Vagina (tissue), 2 donors: Measurements from ENCODE around the gene ACRBP. TPM values are rescaled to one million over a fixed set of nuclear protein-coding genes. Genes with fewer than 3 reads are reported as not detected.

ENCODE experiments used
- DNase-seq, 2 donors: peaks; one replicate each; pipeline ENCODE4 v3.0.0-alpha.2; 2017; ENCODE audit errors: extremely low spot score in 2 of 2
- H3K27ac ChIP-seq: fragments of 200-600 bp; sonication (generic); one replicate; pipeline ENCODE4 v1.5.1; 2019
- H3K27me3 ChIP-seq: fragments of 200-600 bp; sonication (generic); one replicate; pipeline ENCODE4 v1.5.1; 2019
- H3K36me3 ChIP-seq, 2 donors: fragments of 200-600 bp; sonication (generic); one replicate each; pipeline ENCODE4 v1.5.1; 2017 to 2019
- H3K4me1 ChIP-seq: fragments of 200-600 bp; sonication (generic); one replicate; pipeline ENCODE4 v1.5.1; 2019
- H3K4me3 ChIP-seq, 2 donors: fragments of 200-600 bp; sonication (generic); 1 replicate in 1 of 2; 2 replicates in 1 of 2; pipeline ENCODE4 v1.5.1; 2016 to 2019
- H3K9me3 ChIP-seq: fragments of 200-600 bp; sonication (generic); one replicate; pipeline ENCODE4 v1.5.1; 2019
- CTCF ChIP-seq, 3 experiments: fragments of 450-650 bp in 2 of 3; fragments of 200-600 bp in 1 of 3; sonication (generic) in 1 of 3; IDR thresholded peaks; one replicate each; pipeline ENCODE4 v1.5.1; 2017 to 2019; ENCODE audit warnings: antibody characterized with exemption in 3 of 3, mild to moderate bottlenecking in 2 of 3, moderate library complexity in 2 of 3
- POLR2A ChIP-seq, 2 donors: fragments of 450-650 bp; IDR thresholded peaks; one replicate each; pipeline ENCODE4 v1.6.1; 2017; ENCODE audit warnings: antibody characterized with exemption in 2 of 2, mild to moderate bottlenecking in 2 of 2, moderate library complexity in 2 of 2
- POLR2AphosphoS5 ChIP-seq, 2 donors: sonication (generic); formaldehyde crosslinking; IDR thresholded peaks; one replicate each; pipeline ENCODE4 v1.9.0; 2017; ENCODE audit warnings: antibody characterized with exemption in 2 of 2, mild to moderate bottlenecking in 2 of 2, low read depth in 1 of 2; ENCODE audit not compliant: insufficient read depth in 1 of 2
- intact Hi-C: fragments of 100-400 bp; cut with DNase I; formaldehyde crosslinking; loops from one replicate; pipeline ENCODE4 v1.15.1; 2023
- total RNA-seq: library from RNA; depleted of rRNA; stranded (reverse); fragments of >200 nt; gene quantifications from one replicate; pipeline ENCODE4 v1.2.3, GENCODE V29; 2016

The ACRBP gene
- total RNA-seq, 1 donor from 2014 or later: 0.74 TPM

- H3K4me1 ChIP-seq: peaks cover 33% of the 10 kb centered on the region
- no peaks in the 10 kb centered on the region for H3K9me3 ChIP-seq
- no peak for TF ChIP-seq POLR2A (IDR thresholded peaks at IDR 0.05)
- no peak for TF ChIP-seq POLR2AphosphoS5 (IDR thresholded peaks at IDR 0.05; ENCODE audit: insufficient read depth in 1 of 2, low read depth in 1 of 2)
- TF ChIP-seq CTCF (IDR thresholded peaks at IDR 0.05): no peak
- intact Hi-C loops: no loop called here
- no peak overlapping the region for H3K4me3 ChIP-seq
- H3K27ac ChIP-seq: no peak overlapping the region
- no peaks in the 10 kb centered on the region for H3K27me3 ChIP-seq
- no peak for DNase-seq
- no peaks in the 10 kb centered on the region for H3K36me3 ChIP-seq
Measured at GRCh38 chr12:6691473-6691872, 44.2 kb upstream of the ACRBP start.

DNA sequence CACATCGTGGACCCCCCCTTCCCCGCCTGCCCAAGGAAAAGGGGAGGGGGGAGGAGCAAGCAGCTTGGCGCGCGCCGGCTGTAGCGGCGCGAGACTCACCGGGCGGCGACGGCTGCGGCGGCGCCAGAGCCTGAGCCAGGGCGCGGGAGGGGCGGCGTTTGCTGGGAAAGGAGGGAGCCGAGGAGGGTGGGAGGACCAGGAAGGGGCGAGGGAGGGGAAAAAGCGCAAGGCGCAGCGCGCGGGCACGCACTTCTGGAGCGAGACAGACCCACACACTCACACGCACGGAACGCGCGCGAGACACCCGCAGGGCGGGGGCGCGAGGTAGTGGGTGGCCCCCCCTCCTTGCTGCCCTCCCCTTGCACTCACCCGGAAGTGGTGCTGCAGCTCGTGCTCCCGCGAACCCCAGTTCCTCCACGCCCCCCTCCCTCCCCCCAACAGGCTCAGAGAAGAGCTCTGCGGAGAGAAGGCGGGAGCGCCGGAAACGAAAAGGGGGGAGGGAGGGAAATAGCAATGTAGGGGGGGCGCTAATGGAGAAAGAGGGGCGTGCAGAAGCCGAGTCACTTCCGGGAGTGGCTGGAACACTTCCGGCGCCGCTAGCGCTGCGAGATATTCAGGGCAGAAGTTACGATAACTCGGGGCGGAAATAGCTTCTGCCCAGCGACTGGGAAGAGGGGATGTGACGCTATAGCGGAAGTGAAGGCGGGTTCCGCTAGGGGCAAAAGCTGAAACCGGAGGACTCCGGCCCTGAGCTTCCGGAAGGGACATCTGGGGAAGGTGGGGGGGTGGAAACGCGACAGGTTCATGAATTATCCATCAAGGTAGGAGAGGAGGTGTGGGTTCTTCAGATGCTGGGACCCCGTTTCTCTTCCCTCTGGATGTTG, 42.0 kb upstream of the ACRBP start, which contains the start of gene ZNF384:
ZNF384 (minus strand) TSS at position 377 of the 884 bp plus-strand sequence. CDS start 9,855 bp downstream, outside the sequence.
- intact Hi-C loops: loop anchor here (1.0 to 2.0 kb wide), 2 partner anchors 26 to 36 kb away; partner anchors contain the start of genes COPS7A and ING4
- DNase-seq: peak; percentile 99
- H3K4me1 ChIP-seq: peaks cover 38% of the 10 kb centered on the region
- H3K27ac ChIP-seq: peak within 1 kb of the TSS; percentile 88
- no peaks in the 10 kb centered on the region for H3K9me3 ChIP-seq
- TF ChIP-seq POLR2A (IDR thresholded peaks at IDR 0.05) (peak in 1 of 2 donors; percentile 28), CTCF (IDR thresholded peaks at IDR 0.05) (peak in 1 of 3 experiments; percentile 38), POLR2AphosphoS5 (IDR thresholded peaks at IDR 0.05; ENCODE audit: insufficient read depth in 1 of 2, low read depth in 1 of 2) (peak; percentile 92 to 98)
- H3K27me3 ChIP-seq: no peaks in the 10 kb centered on the region
- peak within 1 kb of the TSS; percentile 68 to 100 for H3K4me3 ChIP-seq
- no peaks in the 10 kb centered on the region for H3K36me3 ChIP-seq

- Histone ChIP-seq H3K9me3 (no peaks in the 10 kb centered on the region), H3K27ac (peak overlapping the region; percentile 88), H3K27me3 (no peaks in the 10 kb centered on the region), H3K4me1 (peaks cover 38% of the 10 kb centered on the region), H3K36me3 (no peaks in the 10 kb centered on the region), H3K4me3 (peak overlapping the region; percentile 68 to 100)
- intact Hi-C loops: loop anchor here (2.0 kb wide), 1 partner anchor 36 kb away; the partner anchor contains the start of gene COPS7A
- TF ChIP-seq POLR2AphosphoS5 (IDR thresholded peaks at IDR 0.05; ENCODE audit: insufficient read depth in 1 of 2, low read depth in 1 of 2) (no peak), CTCF (IDR thresholded peaks at IDR 0.05) (no peak), POLR2A (IDR thresholded peaks at IDR 0.05) (no peak)
- no peak for DNase-seq
Measured at GRCh38 chr12:6688543-6688998, 41.3 kb upstream of the ACRBP start.

- no peaks in the 10 kb centered on the region for H3K36me3 ChIP-seq
- intact Hi-C loops: no loop called here
- H3K27ac ChIP-seq: no peak overlapping the region
- no peak for DNase-seq
- H3K27me3 ChIP-seq: no peaks in the 10 kb centered on the region
- no peaks in the 10 kb centered on the region for H3K9me3 ChIP-seq
- H3K4me1 ChIP-seq: peaks cover 42% of the 10 kb centered on the region
- H3K4me3 ChIP-seq: no peak overlapping the region
- TF ChIP-seq POLR2A (IDR thresholded peaks at IDR 0.05) (no peak), POLR2AphosphoS5 (IDR thresholded peaks at IDR 0.05; ENCODE audit: insufficient read depth in 1 of 2, low read depth in 1 of 2) (no peak), CTCF (IDR thresholded peaks at IDR 0.05) (no peak)
Measured at GRCh38 chr12:6685814-6686213, 38.6 kb upstream of the ACRBP start.
